Forelimb muscle (tissue), 1 donor: ENCODE results near the gene SLC25A33. TPM values are rescaled to one million over a fixed set of nuclear protein-coding genes. Genes with fewer than 3 reads are reported as not detected.
"Not testable (repeated sequence)": the region's sequence is repeated elsewhere in the genome, so short reads cannot be mapped to it uniquely, and the experiment has no call there.

Source experiments
- DNase-seq: peaks from one replicate; pipeline ENCODE4 v3.0.0-alpha.2; 2013; ENCODE audit warnings: low read depth
- polyA plus RNA-seq: library from polyadenylated mRNA; unstranded; fragments of 120-200 nt; gene quantifications from one replicate; pipeline ENCODE4 v1.2.1, GENCODE V29; 2013; ENCODE audit not compliant: insufficient read length

Gene SLC25A33
- polyA plus RNA-seq: 1.3 TPM

GRCh38 chr1:9539165-9539828, at the start of gene SLC25A33:
Gene SLC25A33 (plus strand): TSS chr1:9539465. CDS start chr1:9539692, 227 bp downstream.
- peak; percentile 87 for DNase-seq

GRCh38 chr1:9490605-9491339, 48.5 kb upstream of the SLC25A33 start:
- DNase-seq: no peak

- no peak for DNase-seq
Observed at GRCh38 chr1:9493326-9493725, 45.9 kb upstream of the SLC25A33 start.

GRCh38 chr1:9494936-9495758, 44.1 kb upstream of the SLC25A33 start:
- DNase-seq: no peak

GRCh38 chr1:9495854-9496374, 43.4 kb upstream of the SLC25A33 start:
- no peak for DNase-seq

- DNase-seq: no peak
Observed at GRCh38 chr1:9500756-9501754, 38.2 kb upstream of the SLC25A33 start.

GRCh38 chr1:9503001-9503675, 36.1 kb upstream of the SLC25A33 start:
- DNase-seq: no peak

- DNase-seq: no peak
Observed at GRCh38 chr1:9505143-9505542, 34.1 kb upstream of the SLC25A33 start.

- DNase-seq: no peak
Observed at GRCh38 chr1:9506901-9507300, 32.4 kb upstream of the SLC25A33 start.

- DNase-seq: no peak
Observed at GRCh38 chr1:9510130-9510529, 29.1 kb upstream of the SLC25A33 start.

GRCh38 chr1:9515550-9515949, 23.7 kb upstream of the SLC25A33 start:
- not testable (repeated sequence) for DNase-seq

- no peak for DNase-seq
Observed at GRCh38 chr1:9518454-9518998, 20.7 kb upstream of the SLC25A33 start.

GRCh38 chr1:9520411-9520810, 18.9 kb upstream of the SLC25A33 start:
- no peak for DNase-seq

- no peak for DNase-seq
Observed at GRCh38 chr1:9529190-9529589, 10.1 kb upstream of the SLC25A33 start.

- no peak for DNase-seq
Observed at GRCh38 chr1:9530320-9530719, 8.9 kb upstream of the SLC25A33 start.

GRCh38 chr1:9534953-9535352, 4.3 kb upstream of the SLC25A33 start:
- DNase-seq: no peak

GRCh38 chr1:9536301-9536700, 3.0 kb upstream of the SLC25A33 start:
- no peak for DNase-seq

GRCh38 chr1:9537863-9538668, 1.2 kb upstream of the SLC25A33 start:
- DNase-seq: no peak

- no peak for DNase-seq
Observed at GRCh38 chr1:9538669-9539164, 548 bp upstream of the SLC25A33 start.
